Brain microvascular endothelial cell (primary cell): ENCODE data around the gene GALNS.

Experiments used
- DNase-seq: peaks from one replicate; pipeline ENCODE4 v3.0.0-alpha.2; 2020
- H3K27ac ChIP-seq: fragments of 250-450 bp; sonication (Bioruptor Pico); 2 replicates; pipeline ENCODE4 v1.5.1; 2020; ENCODE audit warnings: mild to moderate bottlenecking, moderate library complexity
- H3K27me3 ChIP-seq: fragments of 250-450 bp; sonication (Bioruptor Pico); replicated peaks from 2 replicates; pipeline ENCODE4 v1.5.1; 2020; ENCODE audit warnings: mild to moderate bottlenecking
- H3K36me3 ChIP-seq: fragments of 250-450 bp; sonication (Bioruptor Pico); replicated peaks from 2 replicates; pipeline ENCODE4 v1.5.1; 2020; ENCODE audit warnings: mild to moderate bottlenecking
- H3K4me3 ChIP-seq: 2 replicates; pipeline ENCODE4 v1.5.1; 2011; ENCODE audit warnings: low read depth, mild to moderate bottlenecking, control low read depth, low read length, moderate library complexity
- CTCF ChIP-seq: IDR thresholded peaks from 2 replicates; pipeline ENCODE4 v1.5.1; 2011; ENCODE audit warnings: low read depth, mild to moderate bottlenecking, moderate library complexity, low read length, control low read depth, inconsistent platforms; ENCODE audit errors: missing control alignments
- in situ Hi-C: cut with HindIII; loops from 2 replicates; pipeline ENCODE4 v1.10.0; 2017; ENCODE audit warnings: low sequenced_read_pairs, low pct_ligation_motif_present

GALNS gene

DNA sequence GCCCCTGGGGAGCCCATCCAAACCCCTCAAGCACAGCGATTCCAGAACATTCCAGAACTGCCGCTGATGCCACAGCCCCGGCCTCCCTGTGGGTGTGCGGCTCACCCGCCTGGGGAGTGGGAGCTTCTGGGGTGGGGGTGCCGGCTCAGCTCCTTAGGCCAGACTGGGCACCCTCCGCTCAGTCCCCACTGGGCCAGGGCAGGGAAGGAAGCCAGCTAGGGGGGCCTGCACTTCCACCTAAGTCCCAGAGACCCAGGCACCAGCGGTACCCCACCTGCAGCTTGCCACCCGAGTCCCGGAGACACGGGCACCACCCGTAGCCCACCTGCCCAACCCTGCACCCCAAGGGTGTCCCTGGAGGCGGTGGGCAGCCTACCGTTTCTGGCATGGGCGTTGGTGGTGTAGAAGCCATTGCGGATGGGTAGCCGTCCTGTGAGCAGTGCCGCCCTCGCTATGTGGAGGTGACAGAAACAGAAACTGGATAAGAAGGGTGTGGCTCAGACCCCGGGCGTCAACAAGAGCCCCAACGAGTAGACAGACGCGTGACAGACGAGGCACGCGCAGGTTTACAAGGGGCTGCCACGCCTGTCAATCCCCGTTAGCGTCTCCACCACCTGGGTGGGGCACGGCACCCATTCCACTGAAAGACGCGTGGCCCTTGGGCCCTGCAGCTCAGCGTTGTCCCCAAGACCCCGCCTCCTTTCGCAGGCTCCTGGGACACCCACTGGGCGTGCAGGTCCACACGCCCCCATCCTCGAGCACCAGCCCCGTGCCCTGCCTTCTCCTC, 15.0 kb downstream of the GALNS start:
- in situ Hi-C loops: no loop called here
- Histone ChIP-seq H3K36me3 (peaks cover 17% of the 10 kb centered on the region), H3K27me3 (no peaks in the 10 kb centered on the region), H3K4me3 (no peak overlapping the region), H3K27ac (no peak overlapping the region)
- DNase-seq: no peak
- no peak for TF ChIP-seq CTCF

- no peak overlapping the region for H3K4me3 ChIP-seq
- no peak for TF ChIP-seq CTCF
- no peak for DNase-seq
Measured at GRCh38 chr16:88840600-88841215, 16.0 kb downstream of the GALNS start.

DNA sequence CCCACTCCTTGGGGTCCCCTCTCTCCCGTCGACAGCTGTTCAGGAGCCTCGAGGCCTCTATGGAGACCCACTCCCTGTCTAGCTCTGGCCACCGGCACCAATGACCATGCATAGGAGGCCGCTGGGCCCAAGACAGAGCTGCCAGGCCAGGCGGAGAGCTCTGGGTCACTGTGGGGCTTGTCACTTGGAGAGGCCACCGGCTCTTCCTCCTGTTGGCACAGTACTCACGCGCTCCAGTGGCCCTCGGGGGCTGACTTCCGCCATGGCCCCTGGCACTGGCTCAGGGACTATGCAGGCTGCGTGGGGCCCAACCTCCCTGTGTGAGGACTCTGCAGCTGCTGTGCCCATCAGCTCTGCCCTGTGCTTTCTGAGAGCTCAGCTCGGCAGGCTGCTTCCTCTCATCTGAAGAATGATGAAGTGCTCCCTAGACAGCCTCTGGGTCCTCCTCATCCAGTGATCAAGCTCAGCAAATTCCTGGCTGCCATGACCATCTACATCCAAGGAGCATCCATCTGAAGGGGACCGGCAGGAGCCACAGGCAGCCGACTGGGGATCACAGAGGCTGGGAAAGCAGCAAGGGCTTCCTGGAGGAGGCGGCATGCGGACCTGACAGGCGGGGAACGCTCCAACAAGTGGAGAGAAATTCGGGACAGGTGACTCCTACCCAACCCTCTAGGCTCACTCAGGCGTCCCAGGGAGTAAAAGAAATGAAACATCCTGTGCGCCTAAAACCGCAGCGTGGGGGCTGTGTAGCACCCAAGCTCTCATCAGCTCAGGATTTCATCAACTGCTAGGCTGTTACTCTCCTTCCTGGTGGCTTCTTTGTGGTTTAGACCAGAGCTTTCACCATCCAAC, 16.8 kb downstream of the GALNS start:
- TF ChIP-seq CTCF: no peak
- no peak overlapping the region for H3K4me3 ChIP-seq
- no peaks in the 10 kb centered on the region for H3K27me3 ChIP-seq
- in situ Hi-C loops: no loop called here
- H3K36me3 ChIP-seq: peaks cover 17% of the 10 kb centered on the region
- DNase-seq: no peak
- H3K27ac ChIP-seq: no peak overlapping the region

More at GRCh38 chr16:88840600-88841215, 16.0 kb downstream of the GALNS start:
- Histone ChIP-seq H3K27ac (no peak overlapping the region), H3K36me3 (peaks cover 17% of the 10 kb centered on the region), H3K27me3 (no peaks in the 10 kb centered on the region)
- in situ Hi-C loops: no loop called here

DNA sequence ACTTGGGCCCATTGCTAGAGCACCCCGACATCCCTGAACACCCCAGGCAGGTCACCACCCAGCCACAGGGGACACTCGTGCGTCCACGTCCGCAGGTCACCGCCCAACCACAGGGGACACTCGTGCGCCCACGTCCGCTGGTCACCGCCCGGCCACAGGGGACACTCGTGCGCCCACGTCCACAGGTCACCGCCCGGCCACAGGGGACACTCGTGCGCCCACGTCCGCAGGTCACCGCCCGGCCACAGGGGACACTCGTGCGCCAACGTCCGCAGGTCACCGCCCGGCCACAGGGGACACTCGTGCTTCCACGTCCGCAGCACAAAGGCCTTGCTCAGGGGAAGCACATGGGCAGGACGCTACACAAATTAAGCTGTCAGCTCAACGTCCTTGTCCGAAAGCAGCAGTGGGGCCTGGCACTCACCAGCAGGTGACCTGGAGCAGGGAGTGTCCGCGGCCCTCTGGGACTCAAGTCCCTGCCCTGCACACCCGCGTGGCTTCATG, 17.7 kb downstream of the GALNS start:
- Histone ChIP-seq H3K36me3 (peaks cover 17% of the 10 kb centered on the region), H3K4me3 (no peak overlapping the region), H3K27me3 (no peaks in the 10 kb centered on the region), H3K27ac (no peak overlapping the region)
- no peak for DNase-seq
- in situ Hi-C loops: no loop called here
- TF ChIP-seq CTCF: no peak

- Histone ChIP-seq H3K4me3 (no peak overlapping the region), H3K36me3 (peaks cover 17% of the 10 kb centered on the region), H3K27ac (no peak overlapping the region), H3K27me3 (no peaks in the 10 kb centered on the region)
- in situ Hi-C loops: no loop called here
- TF ChIP-seq CTCF: no peak
- no peak for DNase-seq
Measured at GRCh38 chr16:88838566-88838965, 18.2 kb downstream of the GALNS start.
